ENCODE measurements around the gene ERC2.

The ERC2 gene

DNA sequence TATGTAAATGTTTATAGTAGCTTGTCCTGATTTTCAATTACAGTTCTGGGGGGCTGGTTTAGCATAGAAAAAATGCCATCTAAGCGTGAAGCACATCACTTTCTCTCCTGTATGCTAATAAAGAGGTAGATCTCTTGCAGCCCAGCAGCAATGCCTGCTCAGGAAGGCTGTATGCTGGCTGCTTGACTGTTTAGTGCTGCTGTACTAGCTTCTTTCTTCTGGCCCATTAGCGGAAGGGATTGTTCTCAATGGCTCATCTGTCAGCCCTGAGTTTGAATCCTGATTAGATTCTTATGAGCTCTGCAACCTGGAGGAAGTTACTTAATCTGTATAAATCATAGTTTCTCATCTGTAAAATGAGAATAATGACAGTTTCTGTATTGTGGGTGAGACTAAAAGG, 478.9 kb downstream of the ERC2 start:
- no peak for DNase-seq (ENCODE audit: low spot score)

- no peak for DNase-seq (ENCODE audit: low spot score)
These were observed 479.4 kb downstream of the ERC2 start for GRCh38 chr3:55988905-55989304.

DNA sequence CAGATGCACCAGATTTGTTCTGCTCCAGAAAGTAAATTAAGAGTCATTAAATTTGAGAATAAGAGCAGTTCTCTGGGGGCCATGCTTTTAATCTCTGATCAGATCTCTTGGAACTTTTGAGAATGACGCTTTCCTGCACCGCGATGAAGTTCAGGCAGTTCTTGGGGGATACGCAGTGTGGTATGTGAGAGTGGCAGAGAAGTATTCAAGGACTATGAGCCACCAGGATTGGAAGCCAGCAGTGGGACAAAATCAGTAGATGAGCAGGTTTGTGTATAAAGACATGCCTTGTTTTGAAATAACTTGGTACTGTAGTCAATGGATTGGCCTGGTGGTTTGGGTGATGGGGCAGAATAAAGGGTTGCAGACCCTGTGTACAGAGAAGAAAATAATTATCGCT, 483.6 kb downstream of the ERC2 start:
- DNase-seq (ENCODE audit: low spot score), result no peak

DNA sequence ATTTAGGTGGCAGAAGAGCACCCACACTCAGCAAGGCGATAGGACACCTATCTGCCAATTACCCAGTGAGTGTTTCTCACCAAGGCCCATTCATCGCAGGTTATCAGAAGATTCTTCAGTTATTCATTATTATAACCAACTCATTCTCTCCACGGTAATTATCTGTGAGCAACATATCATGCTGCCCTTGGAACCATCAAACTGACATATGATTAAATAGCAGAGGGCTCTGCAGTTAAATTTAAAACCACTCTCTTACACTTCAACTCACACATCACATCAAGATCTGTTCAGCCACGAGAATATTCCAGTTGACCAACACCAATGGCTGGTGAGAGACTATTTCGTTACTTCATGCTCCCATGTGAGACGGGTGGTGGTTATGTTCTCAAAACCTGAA, 489.3 kb downstream of the ERC2 start:
- DNase-seq (ENCODE audit: low spot score), result no peak

GRCh38 chr3:55974421-55975165, 493.7 kb downstream of the ERC2 start:
- DNase-seq (ENCODE audit: low spot score), result no peak

DNA sequence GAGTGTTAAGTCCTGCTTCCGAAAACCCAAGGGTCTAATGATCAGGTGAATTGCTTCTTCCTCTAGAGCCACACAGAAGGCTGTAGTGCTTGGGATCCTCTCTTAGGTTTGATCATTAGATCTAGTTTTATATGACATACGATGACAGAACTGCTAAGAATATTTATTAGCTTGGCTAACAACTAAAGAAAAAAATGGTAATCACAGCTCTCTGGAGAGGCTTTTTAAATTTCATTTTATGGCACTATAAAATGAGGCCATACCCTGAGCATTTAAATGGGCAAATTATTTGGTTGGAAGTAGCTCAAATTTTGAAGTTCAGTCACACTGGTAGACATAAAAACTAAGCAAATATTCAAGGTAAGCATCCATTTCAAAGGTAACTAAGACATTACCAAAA, 498.6 kb downstream of the ERC2 start:
- DNase-seq (ENCODE audit: low spot score), result no peak

GRCh38 chr3:55968331-55968730, 499.9 kb downstream of the ERC2 start:
- no peak for DNase-seq (ENCODE audit: low spot score)

DNA sequence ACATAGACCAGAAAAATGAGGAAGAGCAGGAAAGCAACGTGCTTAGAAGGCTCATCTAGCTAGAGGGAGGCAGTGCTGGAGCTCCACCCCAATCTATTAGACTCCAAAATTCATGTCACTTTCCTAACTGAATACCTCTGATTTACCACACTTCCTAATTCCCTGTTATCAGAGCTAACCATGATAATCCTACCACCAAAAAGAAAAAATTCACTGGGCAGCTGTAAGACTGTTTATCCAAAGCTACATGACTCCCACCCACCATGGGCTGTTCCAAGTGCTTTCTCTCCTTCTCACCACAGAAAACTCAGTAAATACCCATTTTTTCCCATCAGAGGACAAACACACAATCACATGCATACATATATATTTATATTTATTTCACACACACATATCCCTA, 501.7 kb downstream of the ERC2 start:
- DNase-seq (ENCODE audit: low spot score), result no peak

GRCh38 chr3:55965776-55966175, 502.5 kb downstream of the ERC2 start:
- no peak for DNase-seq (ENCODE audit: low spot score)

DNA sequence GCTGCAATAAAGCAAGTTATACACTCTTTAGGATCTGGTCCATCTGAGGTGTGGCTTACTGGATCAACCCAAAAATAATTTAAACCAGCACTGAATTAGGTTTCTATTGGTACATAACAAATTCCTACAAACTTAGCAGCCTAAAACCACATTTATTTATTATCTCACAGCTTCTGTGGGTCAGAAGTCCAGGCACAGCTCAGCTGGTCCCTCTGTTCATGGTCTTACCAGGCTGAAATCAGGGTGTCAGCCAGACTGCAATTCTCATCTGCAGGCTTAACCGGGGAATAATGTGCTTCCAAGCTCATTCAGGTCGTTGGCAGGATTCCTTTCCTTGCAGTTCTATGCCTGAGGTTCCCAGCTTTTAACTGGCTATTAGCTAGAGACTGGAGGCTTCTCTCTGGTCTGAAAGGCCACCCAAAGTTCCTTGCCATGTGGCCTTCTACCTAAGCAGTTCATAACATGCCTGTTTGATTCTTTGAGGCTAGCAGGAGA, 503.7 kb downstream of the ERC2 start:
- DNase-seq (ENCODE audit: low spot score), result no peak

- DNase-seq (ENCODE audit: low spot score), result no peak
These were observed 504.7 kb downstream of the ERC2 start for GRCh38 chr3:55963601-55964000.

DNA sequence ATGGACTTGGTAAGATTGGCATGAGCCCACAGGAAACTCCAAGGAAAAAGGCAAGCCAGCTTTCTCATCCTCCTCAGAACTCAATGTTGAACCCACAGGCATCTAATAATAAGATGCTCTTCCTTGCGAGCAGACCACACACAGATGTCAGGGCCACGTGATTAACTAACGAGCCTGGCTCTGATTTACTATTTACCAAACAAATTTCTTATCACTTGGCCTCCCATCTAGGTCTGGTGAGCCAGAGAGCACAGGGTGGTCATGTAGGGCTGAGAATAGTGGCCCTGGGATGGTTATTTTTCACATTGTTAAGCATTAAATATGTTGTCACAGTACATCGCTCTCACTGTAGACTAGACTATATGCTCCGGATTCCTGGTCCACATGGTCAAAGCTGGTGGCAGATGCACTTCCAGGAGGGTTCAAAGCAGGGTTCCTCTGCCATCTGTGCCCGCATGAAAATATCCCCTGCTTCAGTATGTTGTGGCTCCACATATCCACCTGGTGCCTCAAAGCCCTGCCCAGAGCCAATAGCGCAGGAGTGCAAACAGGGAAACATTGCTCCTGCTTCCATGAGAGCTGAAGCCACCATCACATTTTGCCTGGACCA, 508.7 kb downstream of the ERC2 start:
- no peak for DNase-seq (ENCODE audit: low spot score)

DNA sequence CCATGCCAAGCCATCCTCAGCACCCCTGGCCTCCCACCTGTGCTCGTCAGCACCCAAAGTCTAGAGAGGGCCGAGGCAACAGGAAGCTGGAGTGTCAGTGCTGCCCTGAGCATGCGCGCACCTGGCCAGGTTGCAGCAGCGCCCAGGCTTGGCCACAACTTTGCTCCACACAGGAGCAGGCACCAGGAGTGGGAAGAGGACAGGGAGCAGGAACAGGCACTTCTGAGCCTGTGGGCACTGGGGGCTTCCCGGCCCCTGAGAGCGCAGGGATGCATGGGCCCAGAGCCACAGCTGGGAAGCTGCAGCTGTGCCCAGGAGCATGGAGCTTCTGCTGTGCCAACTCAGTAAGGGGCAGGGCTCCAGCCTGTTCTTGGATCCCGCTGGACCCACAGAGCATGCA, 509.7 kb downstream of the ERC2 start:
- no peak for DNase-seq (ENCODE audit: low spot score)

GRCh38 chr3:55955891-55956477, 512.3 kb downstream of the ERC2 start:
- no peak for DNase-seq (ENCODE audit: low spot score)

DNA sequence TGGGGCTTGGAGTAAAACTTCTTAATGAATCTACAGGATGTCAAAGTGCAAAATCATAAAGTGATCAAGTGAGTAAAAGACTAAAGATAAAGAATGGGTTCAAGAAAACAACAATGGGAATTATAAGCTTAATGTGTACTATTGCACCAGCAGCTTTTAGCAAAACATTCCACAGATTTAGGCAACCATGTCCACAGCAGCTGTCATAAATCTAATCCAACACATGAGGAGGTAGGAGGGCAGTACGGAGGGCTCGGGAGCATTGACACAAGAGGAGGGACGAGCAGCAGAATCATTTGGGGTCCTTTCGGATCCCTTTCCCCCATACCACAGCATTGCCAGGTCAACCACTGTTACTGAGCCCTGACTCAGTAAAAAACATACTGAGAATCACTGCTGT, 516.9 kb downstream of the ERC2 start:
- DNase-seq (ENCODE audit: low spot score), result no peak

DNA sequence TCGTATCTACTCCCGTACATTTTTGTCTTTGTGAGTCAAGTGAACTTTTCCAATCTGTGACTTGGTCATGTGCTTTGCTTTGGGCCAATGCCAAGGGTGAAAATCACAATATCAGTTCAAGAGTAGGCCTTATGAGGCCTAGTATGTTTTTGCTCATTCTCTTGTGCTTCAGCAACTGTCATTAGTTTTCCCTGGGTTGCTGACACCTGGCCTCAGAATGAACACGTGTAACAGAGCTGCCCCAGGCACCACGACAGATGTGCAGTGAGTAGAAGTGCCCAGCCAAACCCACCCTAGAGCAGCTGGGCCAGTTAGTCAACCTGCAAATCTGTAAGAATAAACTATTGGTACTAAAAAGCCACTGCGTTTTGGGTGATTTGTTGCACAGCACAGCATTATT, 520.9 kb downstream of the ERC2 start:
- no peak for DNase-seq (ENCODE audit: low spot score)

DNA sequence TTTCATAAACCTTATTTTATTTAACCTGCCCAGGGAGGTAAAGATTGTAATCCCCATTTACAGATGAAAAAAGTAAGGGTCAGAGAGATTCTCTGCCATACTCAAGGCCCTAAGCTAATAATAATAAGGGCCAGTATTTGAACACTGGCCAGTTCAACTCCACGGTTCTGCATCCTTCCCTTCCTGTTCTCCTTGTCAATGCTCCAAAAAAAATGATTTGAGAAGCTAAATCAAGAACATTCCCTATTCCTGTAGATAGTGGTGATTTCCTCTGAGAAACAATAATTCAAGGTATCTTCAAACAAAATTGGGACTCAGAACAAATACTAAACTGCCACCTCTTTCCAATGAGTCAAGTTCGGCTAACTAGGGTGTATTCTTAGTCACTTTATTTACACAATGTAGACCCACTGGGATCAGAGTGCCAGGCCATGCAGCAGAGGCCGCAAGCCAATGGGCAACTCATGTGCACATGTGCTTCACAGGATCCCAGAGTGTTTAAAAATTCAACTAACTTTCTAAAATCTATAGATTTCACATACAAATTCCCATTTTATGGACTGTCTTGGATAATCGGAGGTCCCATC, 521.6 kb downstream of the ERC2 start:
- DNase-seq (ENCODE audit: low spot score), result no peak

DNA sequence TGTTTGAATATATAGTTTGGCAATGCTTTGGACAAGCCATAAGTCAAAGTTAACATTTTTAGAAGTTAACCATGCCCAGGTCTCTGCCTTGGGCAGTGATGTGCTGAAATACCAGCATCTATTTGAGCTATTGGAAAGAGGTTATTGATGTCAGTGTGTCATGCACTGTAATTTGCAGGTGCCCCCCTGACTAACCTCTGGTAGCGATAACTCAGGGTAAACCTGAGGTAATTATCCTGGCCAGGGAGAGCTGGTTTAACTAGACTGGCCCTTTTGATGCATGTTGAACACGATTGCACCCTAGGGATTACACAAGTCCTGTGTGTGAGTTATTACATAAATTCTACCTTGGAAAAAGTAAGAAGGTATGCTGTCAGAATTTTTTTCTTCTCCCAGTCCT, 525.4 kb downstream of the ERC2 start:
- DNase-seq (ENCODE audit: low spot score), result no peak

DNA sequence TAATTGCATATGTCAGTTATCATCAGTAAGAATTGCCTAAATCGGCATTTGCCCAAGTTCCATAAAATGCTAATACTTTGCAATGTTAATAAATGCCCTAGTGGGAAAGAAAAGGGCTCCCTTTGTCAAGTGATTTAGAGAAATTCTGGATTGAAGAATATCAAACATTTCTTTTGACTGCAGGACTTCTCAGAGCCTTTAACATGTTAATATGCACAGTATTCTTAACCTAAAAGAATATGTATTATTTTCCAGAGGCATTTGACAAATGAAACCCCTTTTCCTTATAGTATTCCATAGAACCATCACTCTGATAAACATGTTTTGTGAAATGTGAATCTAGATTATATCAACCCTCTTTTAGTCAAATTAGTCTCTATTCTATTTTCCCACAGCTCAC, 529.0 kb downstream of the ERC2 start:
- no peak for DNase-seq (ENCODE audit: low spot score)

DNA sequence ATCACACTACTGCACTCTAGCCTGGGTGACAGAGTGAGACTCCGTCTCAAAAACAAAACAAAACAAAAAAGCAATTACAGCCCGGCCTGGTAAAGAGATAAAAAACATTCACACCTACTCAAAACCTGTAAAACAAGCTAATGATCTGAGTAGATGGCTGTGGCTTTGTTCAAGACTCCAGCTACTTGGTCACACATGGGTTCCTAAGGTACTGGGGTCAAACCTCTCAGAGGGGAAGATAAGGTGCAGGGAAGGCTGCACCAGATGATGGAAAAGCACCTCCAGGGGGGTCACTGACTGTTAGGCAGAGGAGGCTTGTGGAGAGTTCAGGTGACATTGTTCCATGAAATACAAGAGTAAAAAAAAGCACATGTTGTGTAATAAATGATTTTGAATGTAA, 531.0 kb downstream of the ERC2 start:
- no peak for DNase-seq (ENCODE audit: low spot score)

DNA sequence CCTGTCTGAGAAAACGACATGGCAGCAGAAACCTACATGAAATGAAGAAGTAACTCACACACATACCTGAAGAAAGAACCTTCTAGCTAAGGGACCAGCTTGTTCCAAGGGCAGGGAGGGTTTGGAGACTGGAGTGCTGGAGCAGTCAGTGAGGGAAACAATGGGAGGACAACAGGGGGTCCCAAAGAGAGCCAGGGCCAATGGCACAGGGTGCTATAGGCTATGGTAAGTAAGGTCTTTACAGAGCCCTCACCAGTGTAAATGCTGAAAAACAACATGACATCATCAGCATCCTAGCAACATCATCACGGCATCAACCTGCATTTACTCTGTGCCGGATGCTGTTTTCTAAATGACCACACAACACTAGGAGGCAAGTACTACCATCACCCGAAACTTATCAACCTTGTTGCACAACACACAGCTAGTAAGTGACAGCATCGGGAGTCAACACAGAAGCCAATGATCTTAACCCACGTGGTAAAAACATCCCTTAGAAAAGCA, 531.7 kb downstream of the ERC2 start:
- no peak for DNase-seq (ENCODE audit: low spot score)

GRCh38 chr3:55935241-55935640, 533.0 kb downstream of the ERC2 start:
- DNase-seq (ENCODE audit: low spot score), result no peak

DNA sequence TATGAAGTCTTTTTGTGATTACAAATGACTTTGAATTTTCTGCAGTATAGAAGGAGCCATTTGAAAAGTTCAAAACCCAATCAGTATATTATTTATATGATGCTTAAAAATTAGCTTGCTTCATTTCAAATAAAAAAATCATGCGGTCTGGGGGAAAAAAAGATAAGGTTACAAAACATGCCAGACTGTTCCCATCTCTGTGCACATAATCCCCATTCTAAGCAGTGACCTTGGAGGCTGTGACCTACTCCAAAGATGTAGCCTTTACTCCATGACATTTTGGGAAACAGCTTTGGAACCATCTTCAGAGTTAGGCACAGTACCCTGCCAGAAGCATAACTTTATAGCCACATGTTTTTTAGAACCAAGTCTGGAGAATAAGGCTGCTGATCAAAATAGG, 533.5 kb downstream of the ERC2 start:
- no peak for DNase-seq (ENCODE audit: low spot score)
